Activated CD4-positive, alpha-beta T cell treated with anti-CD3 and anti-CD28 coated beads, Interleukin-2, amount 50 U/mL, for 16 hours (primary cell): ENCODE data around the gene TXNL1.

Experiments used
- DNase-seq: peaks from one replicate; pipeline ENCODE4 v3.0.0-alpha.2; 2020

TXNL1 gene

GRCh38 chr18:56565551-56566345 is 72.6 kb downstream of the TXNL1 start:
- no peak for DNase-seq

DNA sequence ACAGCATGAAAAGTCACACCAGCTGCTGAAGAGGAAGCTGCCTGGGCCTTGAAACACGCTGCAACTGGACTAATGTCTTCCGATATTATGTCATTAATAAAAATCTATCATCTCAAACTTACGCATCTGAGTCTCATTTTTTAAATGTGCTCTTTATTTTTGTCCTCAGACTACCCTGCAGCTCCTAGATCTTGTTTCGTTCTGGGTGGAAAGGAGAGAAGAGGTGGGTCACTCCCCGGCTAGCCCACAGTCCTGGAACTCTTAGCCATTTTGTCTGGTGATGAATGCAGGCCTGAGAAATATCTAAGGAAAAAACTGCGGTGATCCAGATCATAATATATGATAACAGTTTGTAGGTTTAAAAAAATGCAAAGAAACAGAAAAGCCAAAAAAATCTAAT is 73.3 kb downstream of the TXNL1 start:
- no peak for DNase-seq

GRCh38 chr18:56563568-56563967 is 74.8 kb downstream of the TXNL1 start:
- no peak for DNase-seq

DNA sequence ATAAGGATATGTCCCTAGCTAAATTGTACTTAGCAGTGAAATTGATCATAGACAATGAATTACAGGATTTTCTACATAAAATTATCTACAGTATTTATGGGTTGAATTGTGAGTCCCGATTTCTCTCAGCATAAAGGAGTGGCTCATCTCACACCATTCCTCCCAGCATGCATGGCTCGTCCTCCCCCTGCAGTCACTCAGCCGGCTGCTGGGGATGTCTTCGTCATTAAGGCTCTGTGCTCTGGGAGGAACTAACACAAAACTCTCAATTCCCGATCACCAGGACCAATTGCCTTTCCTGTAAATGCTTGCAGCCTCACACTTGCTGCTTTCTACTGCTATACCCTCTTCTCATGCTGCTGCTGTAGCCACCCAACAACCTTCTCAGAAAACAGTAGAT is 75.9 kb downstream of the TXNL1 start:
- DNase-seq, result no peak

DNA sequence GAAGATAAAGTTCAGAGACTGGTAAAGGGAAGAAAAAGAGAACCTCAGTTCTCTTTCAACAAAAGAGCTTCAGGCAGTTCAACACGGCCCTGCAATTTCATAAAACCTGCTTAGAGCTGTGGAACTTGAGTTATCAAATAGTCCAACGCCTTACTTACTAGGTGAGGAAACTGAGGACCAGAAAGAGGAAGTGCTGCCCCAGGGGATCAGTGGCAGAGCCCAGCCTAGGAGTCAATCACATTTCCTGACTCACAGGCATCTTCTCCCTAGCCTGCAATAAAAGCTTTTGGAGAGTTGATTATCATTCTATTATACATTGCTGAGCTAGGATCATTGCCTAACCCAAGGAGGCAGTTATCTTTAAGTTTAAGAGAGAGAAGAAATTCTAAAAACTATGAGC is 77.4 kb downstream of the TXNL1 start:
- DNase-seq, result no peak

- no peak for DNase-seq
Observed at GRCh38 chr18:56559044-56559443, 79.3 kb downstream of the TXNL1 start.

- no peak for DNase-seq
Observed at GRCh38 chr18:56556907-56557306, 81.5 kb downstream of the TXNL1 start.

DNA sequence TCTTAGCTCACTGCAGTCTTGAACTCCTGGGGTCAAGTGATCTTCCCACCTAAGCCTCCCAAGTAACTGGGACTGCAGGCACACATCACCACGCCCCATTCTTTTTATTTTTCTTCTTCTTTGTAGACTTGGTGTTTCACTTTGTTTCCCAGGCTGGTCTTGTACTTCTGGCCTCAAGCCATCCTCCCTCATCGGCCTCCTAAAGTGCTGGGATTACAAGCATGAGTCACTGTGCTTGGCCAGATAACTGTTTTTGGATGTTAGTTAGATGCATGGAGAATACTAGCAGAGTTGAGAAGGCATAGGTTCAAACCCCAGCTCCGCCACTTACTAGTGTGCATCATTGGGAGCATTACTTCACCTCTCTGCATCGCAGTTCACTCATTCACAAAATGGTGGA is 88.3 kb downstream of the TXNL1 start:
- DNase-seq, result no peak
